Measurements from ENCODE around the gene AMELX. TPM values are rescaled to one million over a fixed set of nuclear protein-coding genes. Genes with fewer than 3 reads are reported as not detected.

AMELX gene
- total RNA-seq, 1 donor from 2014 or later: not detected

GRCh38 chrX:11349020-11349419 lies 55.8 kb downstream of the AMELX start:
- Histone ChIP-seq H3K9me3 (replicated peaks) (no peaks in the 10 kb centered on the region), H3K36me3 (no peaks in the 10 kb centered on the region), H3K4me3 (peak overlapping the region; percentile 49), H3K27ac (replicated peaks) (no peak overlapping the region), H3K27me3 (ENCODE audit: low read depth) (no peaks in the 10 kb centered on the region), H3K4me1 (no peaks in the 10 kb centered on the region)
- DNase-seq: no peak
- TF ChIP-seq CTCF (IDR thresholded peaks at IDR 0.05; ENCODE audit: borderline replicate concordance): no peak
- intact Hi-C loops (cut with micrococcal nuclease): no loop called here

- Histone ChIP-seq H3K4me3 (peak overlapping the region; percentile 49), H3K36me3 (no peaks in the 10 kb centered on the region), H3K4me1 (no peaks in the 10 kb centered on the region), H3K27me3 (ENCODE audit: low read depth) (no peaks in the 10 kb centered on the region), H3K9me3 (replicated peaks) (no peaks in the 10 kb centered on the region), H3K27ac (replicated peaks) (peak overlapping the region; percentile 78)
- DNase-seq: no peak
- no peak for TF ChIP-seq CTCF (IDR thresholded peaks at IDR 0.05; ENCODE audit: borderline replicate concordance)
- intact Hi-C loops (cut with micrococcal nuclease): no loop called here
These were observed 56.6 kb downstream of the AMELX start for GRCh38 chrX:11349661-11350337.

Small RNA genes within 50 kb of the gene (microRNA-seq; reads per million reads assigned to microRNA genes)
- gene MIR548AX: 1.6 reads per million

Other genes starting within 250 kb of the AMELX start
- gene HCCS, start 182.1 kb upstream of the AMELX start, total RNA-seq: 60.9 TPM